ENCODE data around the gene TBC1D21. TPM values are rescaled to one million over a fixed set of nuclear protein-coding genes. Genes with fewer than 3 reads are reported as not detected.

The TBC1D21 gene
- total RNA-seq, 4 donors from 2014 or later = not detected

GRCh38 chr15:73932381-73933191 lies 59.2 kb downstream of the TBC1D21 start:
- Histone ChIP-seq H3K4me3 (no peak overlapping the region), H3K27me3 (peaks cover 15% of the 10 kb centered on the region), H3K27ac (no peak overlapping the region), H3K36me3 (peaks cover 0 to 10% of the 10 kb centered on the region in 2 donors), H3K9me3 (no peaks in the 10 kb centered on the region), H3K4me1 (peaks cover 3 to 84% (median 41%) of the 10 kb centered on the region in 3 donors)
- no peak for TF ChIP-seq POLR2A (IDR thresholded peaks at IDR 0.05)
- TF ChIP-seq POLR2AphosphoS5 (IDR thresholded peaks at IDR 0.05) = no peak
- no peak for TF ChIP-seq EP300 (IDR thresholded peaks at IDR 0.05)
- TF ChIP-seq CTCF (IDR thresholded peaks at IDR 0.05) = no peak
- ATAC-seq = no peak
- 56% methylated on average over 3 of the region's 6 CpGs; no CpG with 5 or more reads in 1 of the 2 donors for WGBS, 2 donors (ENCODE audit: low coverage in 1 of 2)

GRCh38 chr15:73934281-73934680 lies 60.9 kb downstream of the TBC1D21 start:
- Histone ChIP-seq H3K27me3 (peaks cover 3% of the 10 kb centered on the region), H3K4me1 (peaks cover under 1 to 73% (median 25%) of the 10 kb centered on the region in 3 donors), H3K4me3 (no peak overlapping the region), H3K9me3 (no peaks in the 10 kb centered on the region), H3K36me3 (peaks cover 0 to 10% of the 10 kb centered on the region in 2 donors), H3K27ac (no peak overlapping the region)
- whole genome bisulfite sequencing, 2 donors (ENCODE audit: low coverage in 1 of 2) = 82 to 84% methylated on average over 3 to 7 of the region's 7 CpGs
- no peak for ATAC-seq
- TF ChIP-seq POLR2AphosphoS5 (IDR thresholded peaks at IDR 0.05) (no peak), CTCF (IDR thresholded peaks at IDR 0.05) (no peak), POLR2A (IDR thresholded peaks at IDR 0.05) (no peak), EP300 (IDR thresholded peaks at IDR 0.05) (no peak)

- Histone ChIP-seq H3K4me3 (no peak overlapping the region), H3K27ac (peak overlapping the region in 2 of 4 donors; percentile 46 to 56), H3K9me3 (no peaks in the 10 kb centered on the region), H3K27me3 (no peaks in the 10 kb centered on the region), H3K36me3 (peaks cover 0 to 10% of the 10 kb centered on the region in 2 donors), H3K4me1 (peaks cover 0 to 73% (median 16%) of the 10 kb centered on the region in 3 donors)
- 83% methylated on average over 1 of the region's 4 CpGs; no CpG with 5 or more reads in 1 of the 2 donors for WGBS, 2 donors (ENCODE audit: low coverage in 1 of 2)
- no peak for ATAC-seq
- no peak for TF ChIP-seq POLR2A (IDR thresholded peaks at IDR 0.05)
- no peak for TF ChIP-seq EP300 (IDR thresholded peaks at IDR 0.05)
- no peak for TF ChIP-seq CTCF (IDR thresholded peaks at IDR 0.05)
- TF ChIP-seq POLR2AphosphoS5 (IDR thresholded peaks at IDR 0.05) = no peak
These were observed 62.2 kb downstream of the TBC1D21 start for GRCh38 chr15:73935547-73935946.

- 60% methylated on average over 1 to 2 of the region's 5 CpGs for WGBS, 2 donors (ENCODE audit: low coverage in 1 of 2)
- H3K9me3 ChIP-seq = no peaks in the 10 kb centered on the region
- peaks cover 0 to 10% of the 10 kb centered on the region in 2 donors for H3K36me3 ChIP-seq
- no peak overlapping the region for H3K4me3 ChIP-seq
- TF ChIP-seq POLR2AphosphoS5 (IDR thresholded peaks at IDR 0.05) (peak; percentile 43), POLR2A (IDR thresholded peaks at IDR 0.05) (no peak), CTCF (IDR thresholded peaks at IDR 0.05) (peak in 3 of 4 experiments; percentile 24 to 36 (median 27)), EP300 (IDR thresholded peaks at IDR 0.05) (no peak)
- peaks cover 0 to 73% (median 19%) of the 10 kb centered on the region in 3 donors for H3K4me1 ChIP-seq
- peak; percentile 65 for ATAC-seq
- H3K27me3 ChIP-seq = no peaks in the 10 kb centered on the region
- H3K27ac ChIP-seq = peak overlapping the region in 3 of 4 donors; percentile 15 to 56 (median 46)
These were observed 62.8 kb downstream of the TBC1D21 start for GRCh38 chr15:73936181-73936580.

Data from gastroesophageal sphincter (tissue), 4 donors.